Measurements from ENCODE around the gene CRAMP1. TPM values are rescaled to one million over a fixed set of nuclear protein-coding genes. Genes with fewer than 3 reads are reported as not detected.

CRAMP1 gene
- total RNA-seq, 1 donor from 2014 or later, result 12.7 TPM

- no peak for TF ChIP-seq CTCF (IDR thresholded peaks at IDR 0.05)
- no peaks in the 10 kb centered on the region for H3K9me3 ChIP-seq
- H3K27me3 ChIP-seq, result no peaks in the 10 kb centered on the region
- DNase-seq (ENCODE audit: low spot score in 2 of 2), result no peak
- no peak overlapping the region for H3K27ac ChIP-seq
- peaks cover 71 to 86% of the 10 kb centered on the region in 2 donors for H3K36me3 ChIP-seq
- H3K4me3 ChIP-seq, result no peak overlapping the region
- H3K4me1 ChIP-seq, result no peaks in the 10 kb centered on the region
- intact Hi-C loops (cut with DNase I), result no loop called here
Measured at GRCh38 chr16:1639282-1639681, 27.1 kb downstream of the CRAMP1 start.

- Histone ChIP-seq H3K27me3 (no peaks in the 10 kb centered on the region), H3K4me1 (no peaks in the 10 kb centered on the region), H3K4me3 (no peak overlapping the region), H3K27ac (no peak overlapping the region), H3K36me3 (peaks cover 68 to 82% of the 10 kb centered on the region in 2 donors), H3K9me3 (no peaks in the 10 kb centered on the region)
- intact Hi-C loops (cut with DNase I), result no loop called here
- TF ChIP-seq CTCF (IDR thresholded peaks at IDR 0.05), result no peak
- no peak for DNase-seq (ENCODE audit: low spot score in 2 of 2)
Measured at GRCh38 chr16:1639860-1640259, 27.7 kb downstream of the CRAMP1 start.

GRCh38 chr16:1640261-1640941 lies 28.2 kb downstream of the CRAMP1 start:
- Histone ChIP-seq H3K9me3 (no peaks in the 10 kb centered on the region), H3K36me3 (peaks cover 64 to 80% of the 10 kb centered on the region in 2 donors), H3K27me3 (no peaks in the 10 kb centered on the region), H3K27ac (no peak overlapping the region), H3K4me1 (no peaks in the 10 kb centered on the region), H3K4me3 (no peak overlapping the region)
- no peak for DNase-seq (ENCODE audit: low spot score in 2 of 2)
- intact Hi-C loops (cut with DNase I), result no loop called here
- no peak for TF ChIP-seq CTCF (IDR thresholded peaks at IDR 0.05)

GRCh38 chr16:1641261-1641660 lies 29.1 kb downstream of the CRAMP1 start:
- H3K36me3 ChIP-seq, result peaks cover 70 to 82% of the 10 kb centered on the region in 2 donors
- no peak for TF ChIP-seq CTCF (IDR thresholded peaks at IDR 0.05)

GRCh38 chr16:1642148-1642547 lies 30.0 kb downstream of the CRAMP1 start:
- intact Hi-C loops (cut with DNase I), result no loop called here
- no peak for DNase-seq (ENCODE audit: low spot score in 2 of 2)

More at GRCh38 chr16:1641261-1641660, 29.1 kb downstream of the CRAMP1 start:
- Histone ChIP-seq H3K4me1 (no peaks in the 10 kb centered on the region), H3K27me3 (no peaks in the 10 kb centered on the region), H3K9me3 (no peaks in the 10 kb centered on the region), H3K4me3 (no peak overlapping the region), H3K27ac (no peak overlapping the region)
- intact Hi-C loops (cut with DNase I), result no loop called here
- no peak for DNase-seq (ENCODE audit: low spot score in 2 of 2)

More at GRCh38 chr16:1642148-1642547, 30.0 kb downstream of the CRAMP1 start:
- Histone ChIP-seq H3K27me3 (no peaks in the 10 kb centered on the region), H3K4me1 (no peaks in the 10 kb centered on the region), H3K27ac (no peak overlapping the region), H3K36me3 (peaks cover 70 to 84% of the 10 kb centered on the region in 2 donors), H3K9me3 (no peaks in the 10 kb centered on the region), H3K4me3 (no peak overlapping the region)
- TF ChIP-seq CTCF (IDR thresholded peaks at IDR 0.05), result no peak
